K562 (cell line): ENCODE data around the gene RGR. TPM values are rescaled to one million over a fixed set of nuclear protein-coding genes. Genes with fewer than 3 reads are reported as not detected.

Experiments used
- ATAC-seq: fragments of 200-7000 bp; cut with Tn5 transposase; 3 replicates; pipeline ENCODE4 v1.9.1; 2020; ENCODE audit warnings: moderate library complexity
- BruUV-seq: library from RNA; stranded (reverse); fragments of 400-500 nt; replicated peaks from 2 replicates; lab custom pipeline; 2021; lab: Mats Ljungman, UMichigan
- CTCF ChIA-PET: fragments of 300-600 bp; formaldehyde crosslinking; extraction: SDS; loops from one replicate; lab custom pipeline; 2021; ENCODE audit warnings: low intra/inter-chr PET ratio; lab: Yijun Ruan, JAX
- POLR2A ChIA-PET: fragments of 300-600, 350-650 bp; sonication (Branson Sonifier 250); formaldehyde crosslinking; extraction: SDS; loops from one replicate; lab custom pipeline; 2021; ENCODE audit warnings: antibody characterized with exemption, inconsistent platforms; lab: Yijun Ruan, JAX
- DNase-seq, 4 experiments: peaks; one replicate each; pipeline versions ENCODE4 v3.0.0 to v3.0.0-alpha.2; 2011 to 2018; ENCODE audit warnings: low spot score in 3 of 4, mixed read lengths in 3 of 4; ENCODE audit errors: extremely low read depth in 1 of 4
- FAIRE-seq: peaks from 2 replicates; lab custom pipeline; 2011; peaks lifted over from hg19 to GRCh38; lab: Jason Lieb, UNC
- H2AFZ ChIP-seq: 2 replicates; pipeline ENCODE4 v1.6.0; 2011; ENCODE audit warnings: low read depth, low read length, control low read depth, inconsistent platforms
- H3K27ac ChIP-seq: fragments of 200-600 bp; 3 replicates; pipeline ENCODE4 v1.8.0; 2011; ENCODE audit warnings: low read depth, mild to moderate bottlenecking, control low read depth, inconsistent platforms, low read length, moderate library complexity, mixed read lengths; ENCODE audit errors: extremely low read depth
- H3K27me3 ChIP-seq, 2 experiments: fragments of 300-600 bp in 1 of 2; 2 replicates in 1 of 2; 3 replicates in 1 of 2; pipeline versions ENCODE4 v1.6.0 to v1.8.0; 2011; ENCODE audit warnings: inconsistent platforms in 2 of 2, low read length in 2 of 2, mild to moderate bottlenecking in 1 of 2, mixed read lengths in 1 of 2, moderate library complexity in 1 of 2; ENCODE audit not compliant: control insufficient read depth in 2 of 2, insufficient read depth in 2 of 2
- H3K36me3 ChIP-seq: fragments of 300-600 bp; 3 replicates; pipeline ENCODE4 v1.8.0; 2011; ENCODE audit warnings: mild to moderate bottlenecking, low read length, inconsistent platforms; ENCODE audit not compliant: control insufficient read depth, insufficient read depth
- H3K4me1 ChIP-seq, 2 experiments: fragments of 200-600 bp in 1 of 2; replicated peaks in 1 of 2; 2 replicates in 1 of 2; 3 replicates in 1 of 2; pipeline versions ENCODE4 v1.5.1 to v1.8.0; 2011; ENCODE audit warnings: inconsistent platforms in 2 of 2, low read length in 2 of 2, mild to moderate bottlenecking in 1 of 2, mixed read lengths in 1 of 2, moderate library complexity in 1 of 2; ENCODE audit not compliant: control insufficient read depth in 2 of 2, insufficient read depth in 2 of 2
- H3K4me2 ChIP-seq: 2 replicates; pipeline ENCODE4 v1.6.1; 2011; ENCODE audit warnings: low read length, control low read depth, inconsistent platforms, mixed read lengths; ENCODE audit not compliant: insufficient read depth
- H3K4me3 ChIP-seq: fragments of 200-600 bp; sonication (generic), shearing (Covaris generic); 2 replicates; pipeline ENCODE4 v1.5.1; 2016; ENCODE audit warnings: control low read depth, inconsistent platforms
- H3K79me2 ChIP-seq: fragments of 200-600 bp; 3 replicates; pipeline ENCODE4 v1.8.0; 2011; ENCODE audit warnings: low read length, inconsistent platforms; ENCODE audit not compliant: control insufficient read depth, insufficient read depth
- H3K9ac ChIP-seq, 2 experiments: 2 replicates each; pipeline versions ENCODE4 v1.6.0 to v1.6.1; 2011; ENCODE audit warnings: low read depth in 2 of 2, low read length in 2 of 2, control low read depth in 1 of 2, inconsistent platforms in 1 of 2, mild to moderate bottlenecking in 1 of 2, mixed read lengths in 1 of 2; ENCODE audit not compliant: insufficient read depth in 1 of 2
- H3K9me1 ChIP-seq: one replicate; pipeline ENCODE4 v1.6.0; 2011; ENCODE audit warnings: inconsistent platforms, mild to moderate bottlenecking, low read length, moderate library complexity; ENCODE audit not compliant: control insufficient read depth, insufficient read depth
- H3K9me3 ChIP-seq: replicated peaks from 2 replicates; pipeline ENCODE4 v1.5.1; 2011; ENCODE audit warnings: low read depth, low read length, inconsistent platforms; ENCODE audit not compliant: control insufficient read depth, insufficient read depth
- H4K20me1 ChIP-seq: replicated peaks from 2 replicates; pipeline ENCODE4 v1.6.1; 2011; ENCODE audit warnings: low read length, inconsistent platforms, mixed read lengths; ENCODE audit not compliant: control insufficient read depth, insufficient read depth
- AFF4 ChIP-seq: sonication (generic); formaldehyde crosslinking; IDR thresholded peaks from 2 replicates; pipeline ENCODE4 v1.8.0; 2023; ENCODE audit warnings: mild to moderate bottlenecking, missing genetic modification reagents
- CBX1 ChIP-seq: sonication (generic); IDR thresholded peaks from 2 replicates; pipeline ENCODE4 v1.6.1; 2016; ENCODE audit warnings: antibody characterized with exemption, low read depth, mild to moderate bottlenecking
- ILK ChIP-seq: fragments of 450-650 bp; IDR thresholded peaks from 2 replicates; pipeline ENCODE4 v1.6.1; 2016; ENCODE audit warnings: missing genetic modification characterization, low read depth, mild to moderate bottlenecking, missing compliant biosample characterization, moderate library complexity, borderline replicate concordance
- POLR2H ChIP-seq: IDR thresholded peaks from 2 replicates; pipeline ENCODE4 v1.6.1; 2016; ENCODE audit warnings: missing genetic modification characterization, low read depth, mild to moderate bottlenecking, control low read depth, missing compliant biosample characterization, moderate library complexity
- SFPQ ChIP-seq: fragments of 200-400 bp; formaldehyde crosslinking; IDR thresholded peaks from 2 replicates; pipeline ENCODE4 v1.6.1; 2017; ENCODE audit warnings: mild to moderate bottlenecking, low read depth, low read length, moderate library complexity
- SREBF1 ChIP-seq: fragments of 150-350 bp; IDR thresholded peaks from 2 replicates; pipeline ENCODE4 v1.6.1; 2014; ENCODE audit warnings: antibody characterized with exemption, low read depth, low read length, borderline replicate concordance
- ZNF354B ChIP-seq: fragments of 250-450 bp; sonication (Bioruptor Pico); IDR thresholded peaks from 2 replicates; pipeline ENCODE4 v1.4.0; 2020
- WGBS: fragments of 100-300 bp; shearing (Covaris generic); methylation state at CpG from one replicate; pipeline ENCODE4 v1.1.6; 2016; ENCODE audit warnings: low coverage, mixed read lengths; ENCODE audit not compliant: insufficient coverage; ENCODE audit errors: missing lambda C conversion rate; 5-methylcytosine and 5-hydroxymethylcytosine counted together
- in situ Hi-C: fragments of 300-500 bp; cut with MboI; formaldehyde crosslinking; loops from 4 replicates; pipeline ENCODE4 v1.15.0; 2018; ENCODE audit warnings: inconsistent platforms, mixed read lengths
- intact Hi-C: fragments of 100-400 bp; cut with micrococcal nuclease; formaldehyde crosslinking; loops from 2 replicates; pipeline ENCODE4 v1.14.2; 2022
- polyA plus RNA-seq, 8 experiments: library from polyadenylated mRNA; depleted of rRNA in 4 of 8; stranded (reverse) in 5 of 8; unstranded in 3 of 8; fragments of >200 nt; fragmentation: Nextera tagmentation in 2 of 8; fragmentation: Illumina TruSeq in 1 of 8; extraction: Ambion mirVana in 2 of 8; extraction: Trizol in 1 of 8; gene quantifications; 2 replicates each; pipeline versions ENCODE4 v1.2.1 to v1.2.3, GENCODE V29; 2011 to 2014; ENCODE audit warnings: inconsistent platforms in 1 of 8, missing spikeins in 1 of 8
- total RNA-seq, 7 experiments: library from RNA; depleted of rRNA in 6 of 7; stranded (reverse); fragments of >200 nt in 6 of 7; fragmentation: Illumina TruSeq in 2 of 7; extraction: Trizol in 2 of 7; gene quantifications; 2 replicates each; pipeline versions ENCODE4 v1.2.1 to v1.2.3, GENCODE V29; 2011 to 2021; ENCODE audit warnings: low replicate concordance in 1 of 7

Gene RGR
- total and polyA plus RNA-seq, 9 of the 15 experiments (the other 6 are each of a cell fraction or from before 2014, with no cell fraction given), result not detected

- TF ChIP-seq AFF4, result no peak
- no peak for TF ChIP-seq ILK
These were observed 28.0 kb upstream of the RGR start (continued) for GRCh38 chr10:84216834-84217233.

DNA sequence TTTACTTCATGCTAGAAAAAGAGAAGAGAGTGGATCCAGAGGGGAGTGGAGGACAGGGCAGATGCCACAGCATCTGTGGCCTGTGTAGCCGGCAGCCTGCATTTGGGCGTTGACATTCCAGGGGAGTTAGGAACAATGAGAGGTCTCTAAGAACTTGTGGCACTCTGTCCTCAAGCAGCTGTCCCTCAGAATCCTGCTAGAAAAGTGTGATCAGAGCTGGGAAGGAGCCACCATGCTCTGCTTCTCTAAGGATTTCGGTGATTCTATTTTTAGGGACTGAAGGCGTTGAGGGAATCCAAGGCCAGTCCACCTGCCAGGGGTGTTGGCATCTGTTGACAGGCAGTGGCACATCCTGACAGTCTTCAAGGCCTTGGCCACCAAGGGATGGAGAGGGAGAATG lies 27.1 kb upstream of the RGR start:
- H3K9me1 ChIP-seq, result no peaks in the 10 kb centered on the region
- no peak overlapping the region for H3K27ac ChIP-seq
- ChIA-PET CTCF (no interaction called here), POLR2A (no interaction called here)
- no peak overlapping the region for H2AFZ ChIP-seq
- ATAC-seq (no peak), DNase-seq (no peak), FAIRE-seq (no peak)
- peaks cover 2 to 27% of the 10 kb centered on the region in 2 experiments; a peak in 4 of 5 replicates for H3K27me3 ChIP-seq
- H3K4me3 ChIP-seq, result no peak overlapping the region
- no TSS peak for BruUV-seq
- no peak overlapping the region for H3K4me2 ChIP-seq
- H3K36me3 ChIP-seq, result no peaks in the 10 kb centered on the region
- no peaks in the 10 kb centered on the region for H3K9me3 ChIP-seq
- intact Hi-C loops (no loop called here), in situ Hi-C loops (no loop called here)
- TF ChIP-seq SFPQ, result no peak
- TF ChIP-seq POLR2H, result no peak
- TF ChIP-seq SREBF1, result no peak
- no peak for TF ChIP-seq CBX1
- TF ChIP-seq ZNF354B, result no peak
- no peak overlapping the region for H3K9ac ChIP-seq
- H3K79me2 ChIP-seq, result no peaks in the 10 kb centered on the region
- peaks cover 6% of the 10 kb centered on the region; the same call in 1 of the 2 replicates for H4K20me1 ChIP-seq
- H3K4me1 ChIP-seq, result peaks cover 0 to 6% of the 10 kb centered on the region in 2 experiments; a peak in 2 of 5 replicates
- 3% methylated on average over 4 of the region's 4 CpGs for WGBS
